Mesothelial cell of epicardium (in vitro differentiated cells): ENCODE results near the gene TPRKB. TPM values are rescaled to one million over a fixed set of nuclear protein-coding genes. Genes with fewer than 3 reads are reported as not detected.

Experiments
- DNase-seq, 2 experiments: peaks; one replicate each; pipeline ENCODE4 v3.0.0; 2021; ENCODE audit warnings: low spot score in 2 of 2; ENCODE audit not compliant: unreplicated experiment in 2 of 2
- H3K27ac Mint-ChIP-seq: 2 replicates; pipeline ENCODE4 v1.8.0; 2021; ENCODE audit warnings: mixed read lengths
- H3K27me3 Mint-ChIP-seq: 2 replicates; pipeline ENCODE4 v1.8.0; 2021; ENCODE audit warnings: low read depth, mixed read lengths
- H3K36me3 Mint-ChIP-seq: 2 replicates; pipeline ENCODE4 v1.8.0; 2021; ENCODE audit warnings: mixed read lengths
- H3K4me1 Mint-ChIP-seq: 2 replicates; pipeline ENCODE4 v1.8.0; 2021; ENCODE audit warnings: mixed read lengths
- H3K4me3 Mint-ChIP-seq: 2 replicates; pipeline ENCODE4 v1.8.0; 2021; ENCODE audit warnings: mild to moderate bottlenecking, moderate library complexity, mixed read lengths
- H3K9me3 Mint-ChIP-seq: 2 replicates; pipeline ENCODE4 v1.8.0; 2021; ENCODE audit warnings: mixed read lengths
- total RNA-seq: library from RNA; stranded (reverse); gene quantifications from 3 replicates; pipeline ENCODE4 v1.2.1, GENCODE V29; 2021
- TF ChIP-seq, protein P1 (sequence below): fragments of 200-600 bp; sonication (generic); IDR thresholded peaks from one replicate; pipeline ENCODE4 v1.5.0; 2021; ENCODE audit warnings: antibody characterized with exemption; ENCODE audit not compliant: unreplicated experiment

The TPRKB gene
- total RNA-seq, 1 donor from 2014 or later, result 35.0 TPM

GRCh38 chr2:73776869-73777519, 39.8 kb upstream of the TPRKB start:
- no peak for DNase-seq
- TF ChIP-seq, protein P1, sequence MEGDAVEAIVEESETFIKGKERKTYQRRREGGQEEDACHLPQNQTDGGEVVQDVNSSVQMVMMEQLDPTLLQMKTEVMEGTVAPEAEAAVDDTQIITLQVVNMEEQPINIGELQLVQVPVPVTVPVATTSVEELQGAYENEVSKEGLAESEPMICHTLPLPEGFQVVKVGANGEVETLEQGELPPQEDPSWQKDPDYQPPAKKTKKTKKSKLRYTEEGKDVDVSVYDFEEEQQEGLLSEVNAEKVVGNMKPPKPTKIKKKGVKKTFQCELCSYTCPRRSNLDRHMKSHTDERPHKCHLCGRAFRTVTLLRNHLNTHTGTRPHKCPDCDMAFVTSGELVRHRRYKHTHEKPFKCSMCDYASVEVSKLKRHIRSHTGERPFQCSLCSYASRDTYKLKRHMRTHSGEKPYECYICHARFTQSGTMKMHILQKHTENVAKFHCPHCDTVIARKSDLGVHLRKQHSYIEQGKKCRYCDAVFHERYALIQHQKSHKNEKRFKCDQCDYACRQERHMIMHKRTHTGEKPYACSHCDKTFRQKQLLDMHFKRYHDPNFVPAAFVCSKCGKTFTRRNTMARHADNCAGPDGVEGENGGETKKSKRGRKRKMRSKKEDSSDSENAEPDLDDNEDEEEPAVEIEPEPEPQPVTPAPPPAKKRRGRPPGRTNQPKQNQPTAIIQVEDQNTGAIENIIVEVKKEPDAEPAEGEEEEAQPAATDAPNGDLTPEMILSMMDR, result no peak
- Mint-ChIP-seq H3K36me3 (peaks cover 29% of the 10 kb centered on the region), H3K9me3 (no peaks in the 10 kb centered on the region), H3K27ac (peak overlapping the region; percentile 34), H3K4me3 (no peak overlapping the region), H3K27me3 (no peaks in the 10 kb centered on the region), H3K4me1 (peaks cover 11% of the 10 kb centered on the region)

- TF ChIP-seq, protein P1, result no peak
- no peak overlapping the region for H3K27ac Mint-ChIP-seq
- peaks cover 30% of the 10 kb centered on the region for H3K36me3 Mint-ChIP-seq
- no peaks in the 10 kb centered on the region for H3K9me3 Mint-ChIP-seq
- peaks cover 11% of the 10 kb centered on the region for H3K4me1 Mint-ChIP-seq
- no peaks in the 10 kb centered on the region for H3K27me3 Mint-ChIP-seq
- H3K4me3 Mint-ChIP-seq, result no peak overlapping the region
- DNase-seq, result no peak
Observed at GRCh38 chr2:73776381-73776780, 39.2 kb upstream of the TPRKB start.

- no peaks in the 10 kb centered on the region for H3K27me3 Mint-ChIP-seq
- no peak overlapping the region for H3K4me3 Mint-ChIP-seq
- peaks cover 2% of the 10 kb centered on the region for H3K4me1 Mint-ChIP-seq
- H3K9me3 Mint-ChIP-seq, result no peaks in the 10 kb centered on the region
- no peak overlapping the region for H3K27ac Mint-ChIP-seq
- no peak for DNase-seq
- peaks cover 52% of the 10 kb centered on the region for H3K36me3 Mint-ChIP-seq
- TF ChIP-seq, protein P1, result no peak
Observed at GRCh38 chr2:73772819-73773218, 35.7 kb upstream of the TPRKB start.

DNA sequence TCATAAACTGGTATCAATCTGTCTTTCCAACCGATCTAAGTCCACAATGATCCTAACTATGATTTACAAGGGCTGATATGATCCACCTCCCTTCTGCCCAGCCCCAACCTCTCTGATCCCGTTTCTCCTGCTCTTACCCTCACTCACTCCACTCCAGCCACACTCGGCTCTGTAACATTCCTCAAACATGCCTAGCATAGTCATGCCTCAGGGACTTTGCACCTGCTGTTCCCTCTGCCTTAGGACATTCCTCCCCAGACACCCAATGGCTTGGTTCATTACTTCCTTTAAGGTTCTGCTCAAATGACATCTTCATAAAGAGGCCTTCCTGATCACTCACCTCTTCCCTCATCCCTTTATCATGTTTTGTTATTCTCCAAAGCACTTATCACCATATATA, 33.6 kb upstream of the TPRKB start:
- Mint-ChIP-seq H3K27me3 (no peaks in the 10 kb centered on the region), H3K36me3 (peaks cover 57% of the 10 kb centered on the region), H3K4me3 (no peak overlapping the region), H3K9me3 (no peaks in the 10 kb centered on the region), H3K27ac (no peak overlapping the region), H3K4me1 (no peaks in the 10 kb centered on the region)
- TF ChIP-seq, protein P1, result no peak
- no peak for DNase-seq

- Mint-ChIP-seq H3K4me3 (no peak overlapping the region), H3K27ac (no peak overlapping the region), H3K36me3 (peaks cover 50% of the 10 kb centered on the region), H3K27me3 (no peaks in the 10 kb centered on the region), H3K4me1 (no peaks in the 10 kb centered on the region), H3K9me3 (no peaks in the 10 kb centered on the region)
- no peak for DNase-seq
- TF ChIP-seq, protein P1, result no peak
Observed at GRCh38 chr2:73766994-73767393, 29.8 kb upstream of the TPRKB start.
